Neutrophil (primary cell): ENCODE measurements around the gene LEAP2.

Experiments
- H3K27ac ChIP-seq: fragments of 200-600 bp; sonication (generic); 2 replicates; pipeline ENCODE4 v1.5.1; 2016; ENCODE audit warnings: mild to moderate bottlenecking, moderate library complexity
- H3K27me3 ChIP-seq: fragments of 200-600 bp; sonication (generic); 2 replicates; pipeline ENCODE4 v1.6.0; 2016; ENCODE audit warnings: mild to moderate bottlenecking
- H3K36me3 ChIP-seq: fragments of 200-600 bp; sonication (generic); 2 replicates; pipeline ENCODE4 v1.5.1; 2017
- H3K4me1 ChIP-seq, 2 experiments: fragments of 200-600 bp in 1 of 2; sonication (generic) in 1 of 2; 1 replicate in 1 of 2; 2 replicates in 1 of 2; pipeline versions ENCODE4 v1.5.1 to v1.6.1; 2013 to 2016; ENCODE audit warnings: low read depth in 1 of 2, low read length in 1 of 2, mild to moderate bottlenecking in 1 of 2, moderate library complexity in 1 of 2; ENCODE audit not compliant: control insufficient read depth in 1 of 2, insufficient read depth in 1 of 2
- H3K4me3 ChIP-seq, 2 experiments: fragments of 200-600 bp in 1 of 2; sonication (generic) in 1 of 2; 1 replicate in 1 of 2; 2 replicates in 1 of 2; pipeline ENCODE4 v1.5.1; 2013 to 2016; ENCODE audit warnings: low read depth in 1 of 2, low read length in 1 of 2, mild to moderate bottlenecking in 1 of 2, moderate library complexity in 1 of 2
- H3K9me3 ChIP-seq: fragments of 200-600 bp; sonication (generic); 2 replicates; pipeline ENCODE4 v1.5.1; 2016
- CTCF ChIP-seq: fragments of 200-600 bp; sonication (generic); IDR thresholded peaks from 2 replicates; pipeline ENCODE4 v1.5.1; 2016; ENCODE audit warnings: antibody characterized with exemption

The LEAP2 gene

DNA sequence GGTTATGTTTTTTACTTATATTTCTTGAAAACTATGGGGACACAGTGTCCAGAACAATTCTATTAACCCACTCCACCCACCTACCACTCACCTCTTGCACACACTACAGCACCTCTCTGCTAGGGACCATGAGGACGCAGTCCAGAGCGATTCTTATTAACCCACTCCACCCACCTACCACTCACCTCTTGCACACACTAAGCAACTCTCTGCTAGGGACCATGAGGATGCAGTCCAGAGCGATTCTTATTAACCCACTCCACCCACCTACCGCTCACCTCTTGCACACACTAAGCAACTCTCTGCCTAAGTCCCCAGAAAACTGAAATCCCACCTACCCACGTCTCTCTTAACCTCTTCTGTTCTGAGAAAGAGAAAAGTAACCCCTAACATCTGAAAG, 40.9 kb upstream of the LEAP2 start:
- no peak overlapping the region for H3K27ac ChIP-seq
- peaks cover 2 to 12% of the 10 kb centered on the region in 2 experiments for H3K4me1 ChIP-seq
- TF ChIP-seq CTCF = no peak

DNA sequence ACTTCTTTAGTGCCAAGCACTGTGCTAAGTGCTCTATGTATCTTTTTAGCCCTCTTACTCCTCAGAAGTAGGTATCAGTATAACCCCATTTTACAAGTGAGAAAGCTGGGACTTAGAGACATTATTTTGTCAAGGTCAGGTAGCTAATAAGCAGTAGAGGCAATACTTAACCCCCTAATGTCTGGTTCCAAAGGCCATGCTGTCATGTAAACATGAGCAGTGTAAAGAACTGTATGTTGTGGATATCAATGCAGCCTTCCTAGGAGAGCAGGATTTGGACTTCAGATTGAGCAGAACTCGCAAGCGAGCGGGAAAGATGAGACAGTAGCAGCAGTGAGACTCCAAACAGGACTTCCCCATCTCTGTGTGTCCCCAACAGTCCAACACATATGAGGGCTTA, 39.4 kb upstream of the LEAP2 start:
- H3K4me1 ChIP-seq = peaks cover 2 to 12% of the 10 kb centered on the region in 2 experiments
- no peaks in the 10 kb centered on the region for H3K9me3 ChIP-seq
- TF ChIP-seq CTCF = no peak
- no peaks in the 10 kb centered on the region for H3K36me3 ChIP-seq
- no peak overlapping the region for H3K27ac ChIP-seq
- H3K27me3 ChIP-seq = peaks cover 76% of the 10 kb centered on the region
- H3K4me3 ChIP-seq = no peak overlapping the region

More for the DNA sequence above, 40.9 kb upstream of the LEAP2 start:
- H3K36me3 ChIP-seq = no peaks in the 10 kb centered on the region
- peaks cover 77% of the 10 kb centered on the region for H3K27me3 ChIP-seq
- no peak overlapping the region for H3K4me3 ChIP-seq
- no peaks in the 10 kb centered on the region for H3K9me3 ChIP-seq

GRCh38 chr5:132836852-132837251, 36.6 kb upstream of the LEAP2 start:
- no peaks in the 10 kb centered on the region for H3K36me3 ChIP-seq
- no peak overlapping the region for H3K27ac ChIP-seq
- TF ChIP-seq CTCF = no peak
- H3K27me3 ChIP-seq = peaks cover 75% of the 10 kb centered on the region
- H3K4me1 ChIP-seq = no peaks in the 10 kb centered on the region
- H3K9me3 ChIP-seq = no peaks in the 10 kb centered on the region
- no peak overlapping the region for H3K4me3 ChIP-seq

DNA sequence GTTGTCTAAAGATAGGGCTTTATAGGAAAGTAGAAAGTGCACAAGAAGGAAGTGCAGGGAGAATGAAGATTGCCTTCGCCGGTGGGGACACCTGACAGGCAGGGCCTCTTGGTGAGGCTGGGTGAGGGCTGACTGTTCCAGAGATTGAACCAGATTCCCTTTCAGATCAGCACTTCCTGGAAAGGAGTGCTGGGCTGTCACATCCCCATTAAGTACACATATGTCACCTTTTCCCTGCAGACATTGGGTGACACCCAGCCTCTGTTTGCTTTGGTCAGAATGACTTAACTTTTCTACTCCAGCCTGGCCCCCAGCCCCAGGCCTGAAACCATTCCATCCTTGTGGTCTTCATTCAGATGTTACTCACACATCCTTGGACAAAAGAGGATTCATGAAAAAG, 35.6 kb upstream of the LEAP2 start:
- H3K9me3 ChIP-seq = no peaks in the 10 kb centered on the region
- H3K36me3 ChIP-seq = no peaks in the 10 kb centered on the region
- H3K4me3 ChIP-seq = no peak overlapping the region
- no peak for TF ChIP-seq CTCF
- H3K27ac ChIP-seq = no peak overlapping the region
- H3K27me3 ChIP-seq = peaks cover 66% of the 10 kb centered on the region
- H3K4me1 ChIP-seq = no peaks in the 10 kb centered on the region

DNA sequence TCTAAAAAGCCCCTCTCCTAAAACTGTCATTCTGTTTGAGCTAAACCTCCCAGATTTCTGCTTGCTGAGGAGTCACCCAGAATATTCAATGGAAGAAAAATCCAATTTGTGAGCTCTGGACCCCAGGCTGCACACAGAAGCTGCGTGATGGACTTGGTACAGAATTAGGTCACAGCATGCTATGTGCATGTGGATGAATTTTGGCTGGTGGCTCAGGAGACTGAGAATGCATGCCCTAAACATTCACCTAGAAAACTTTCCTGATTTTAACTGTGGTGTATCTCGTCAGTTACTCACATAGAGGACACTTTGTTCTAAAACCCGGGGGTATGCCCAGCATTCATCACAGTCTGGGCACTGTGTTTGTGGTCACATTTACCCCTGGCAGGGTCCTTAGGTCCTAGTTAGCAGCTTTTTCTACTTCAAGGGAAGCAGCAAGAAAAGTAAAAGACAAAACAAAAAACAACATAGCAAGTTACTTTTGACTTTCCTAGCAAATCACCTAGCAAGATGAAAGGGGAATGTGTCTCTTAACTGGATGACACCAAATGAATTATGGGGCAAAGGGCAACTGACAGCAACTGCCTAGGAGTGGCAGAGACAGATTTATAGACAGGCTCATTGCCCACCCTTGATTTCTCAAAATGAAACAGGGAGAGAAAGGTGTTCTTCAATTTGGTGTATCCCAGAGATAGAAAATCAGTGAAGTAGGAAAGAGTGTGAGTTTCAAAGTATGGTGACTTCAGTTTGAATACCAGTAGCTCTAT, 34.8 kb upstream of the LEAP2 start:
- Histone ChIP-seq H3K27ac (no peak overlapping the region), H3K36me3 (no peaks in the 10 kb centered on the region), H3K4me3 (no peak overlapping the region), H3K9me3 (no peaks in the 10 kb centered on the region), H3K4me1 (no peaks in the 10 kb centered on the region), H3K27me3 (peaks cover 57% of the 10 kb centered on the region)
- no peak for TF ChIP-seq CTCF
